ENCODE measurements around the gene C5orf22.

Gene C5orf22

GRCh38 chr5:31604240-31604639, 72.1 kb downstream of the C5orf22 start:
- DNase-seq (ENCODE audit: low read depth, low spot score): no peak

- DNase-seq (ENCODE audit: low read depth, low spot score): no peak
Measured at GRCh38 chr5:31604644-31605043, 72.5 kb downstream of the C5orf22 start.

Measured in smooth muscle cell of the brain vasculature (primary cell).